ENCODE data around the gene BRD9. TPM values are rescaled to one million over a fixed set of nuclear protein-coding genes. Genes with fewer than 3 reads are reported as not detected.
"Not testable (repeated sequence)": the region's sequence is repeated elsewhere in the genome, so short reads cannot be mapped to it uniquely, and the experiment has no call there.

BRD9 gene
- total and polyA plus RNA-seq, 2 donors (not counting 3 experiments of a cell fraction or from before 2014, with no cell fraction given) = 17.6 to 67.6 TPM

DNA sequence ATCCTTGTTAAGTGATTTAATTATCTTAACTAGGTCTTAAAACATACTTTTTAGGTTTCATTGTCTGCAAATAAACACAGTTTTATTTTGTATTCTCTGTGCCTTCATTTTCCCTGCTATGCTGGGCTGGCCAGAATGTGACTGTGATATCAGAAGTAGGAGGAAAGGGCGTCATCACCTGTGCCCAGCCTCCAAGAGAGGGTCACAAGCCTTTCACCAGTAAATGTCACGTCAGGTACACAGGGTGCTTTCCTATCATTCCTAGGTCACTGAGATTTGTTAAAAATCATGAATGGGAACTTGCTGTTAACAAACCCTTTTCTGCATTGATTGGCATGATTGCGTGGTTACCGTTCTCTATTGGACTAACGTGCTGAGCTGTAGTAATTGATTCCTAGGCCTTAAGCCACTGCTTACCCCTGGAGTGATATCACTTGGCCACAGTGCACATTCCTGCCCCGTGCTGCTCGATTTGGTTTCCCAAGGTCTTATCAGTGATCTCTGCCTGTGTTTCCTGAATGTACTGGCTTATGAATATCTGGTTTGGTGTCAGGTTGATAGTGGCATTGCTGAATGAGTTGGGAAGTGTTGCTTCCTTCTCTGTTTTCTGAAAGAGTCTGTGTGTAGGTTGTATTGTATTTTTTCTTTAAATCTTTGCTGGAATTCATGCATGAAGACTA is 56.5 kb downstream of the BRD9 start:
- dilution Hi-C loops (cut with MboI; ENCODE audit: extremely low pct_ligation_motif_present, low sequenced_read_pairs); H3K27ac ChIP-seq (ENCODE audit: insufficient read depth, low read depth, low read length); H3K9me3 ChIP-seq (replicated peaks; ENCODE audit: control insufficient read depth, insufficient read depth, low read length); H3K27me3 ChIP-seq (ENCODE audit: control insufficient read depth in 2 of 2, insufficient read depth in 2 of 2, low read length in 2 of 2); H3K36me3 ChIP-seq (ENCODE audit: control insufficient read depth in 2 of 2, extremely low read depth in 1 of 2, insufficient read depth in 2 of 2, low read length in 2 of 2); H3K4me2 ChIP-seq (ENCODE audit: insufficient read depth, low read length); H4K20me1 ChIP-seq (replicated peaks; ENCODE audit: control insufficient read depth, extremely low read depth, insufficient read depth, low read length); H3K4me1 ChIP-seq (ENCODE audit: control insufficient read depth, extremely low read depth, insufficient read depth, low read length); H3K4me3 ChIP-seq (replicated peaks in 1 of 3; ENCODE audit: insufficient read depth in 1 of 3, low read depth in 1 of 3, low read length in 3 of 3); CTCF ChIA-PET; intact Hi-C loops (cut with micrococcal nuclease); H3K79me2 ChIP-seq (ENCODE audit: control insufficient read depth, insufficient read depth, low read length); H3K9me1 ChIP-seq (replicated peaks; ENCODE audit: control insufficient read depth, extremely low read depth, insufficient read depth, low read length); H2AFZ ChIP-seq (ENCODE audit: low read depth, low read length); BruUV-seq (replicated peaks); H3K9ac ChIP-seq (replicated peaks; ENCODE audit: extremely low read depth, insufficient read depth, low read length); POLR2A ChIA-PET; FAIRE-seq: not testable (repeated sequence)
- DNase-seq (ENCODE audit: low read depth, low spot score) = peak; percentile 12

DNA sequence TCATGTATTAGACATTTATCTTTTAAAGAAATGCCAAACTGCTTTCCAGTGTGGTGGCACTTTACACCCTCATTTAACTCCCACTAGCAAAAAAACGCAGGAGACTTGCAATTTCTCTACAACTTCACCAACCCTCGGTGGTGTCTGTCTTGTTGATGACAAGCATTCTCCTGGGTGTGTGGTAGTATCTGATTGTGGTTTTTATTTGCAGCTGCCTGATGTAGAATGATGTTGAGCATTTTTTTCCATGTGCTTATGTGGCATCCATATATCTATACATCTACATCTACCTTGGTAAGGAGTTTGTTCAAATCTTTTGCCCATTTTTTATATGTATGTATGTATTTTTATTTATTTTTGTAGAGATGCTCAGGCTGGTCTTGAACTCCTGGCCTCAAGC is 58.6 kb downstream of the BRD9 start:
- H3K4me1 ChIP-seq (ENCODE audit: control insufficient read depth, extremely low read depth, insufficient read depth, low read length); H3K79me2 ChIP-seq (ENCODE audit: control insufficient read depth, insufficient read depth, low read length); H2AFZ ChIP-seq (ENCODE audit: low read depth, low read length); BruUV-seq (replicated peaks); H3K9ac ChIP-seq (replicated peaks; ENCODE audit: extremely low read depth, insufficient read depth, low read length); H3K27me3 ChIP-seq (ENCODE audit: control insufficient read depth in 2 of 2, insufficient read depth in 2 of 2, low read length in 2 of 2); CTCF ChIA-PET; DNase-seq (ENCODE audit: low read depth, low spot score); dilution Hi-C loops (cut with MboI; ENCODE audit: extremely low pct_ligation_motif_present, low sequenced_read_pairs); H3K36me3 ChIP-seq (ENCODE audit: control insufficient read depth in 2 of 2, extremely low read depth in 1 of 2, insufficient read depth in 2 of 2, low read length in 2 of 2); H3K9me3 ChIP-seq (replicated peaks; ENCODE audit: control insufficient read depth, insufficient read depth, low read length); H3K27ac ChIP-seq (ENCODE audit: insufficient read depth, low read depth, low read length); H3K4me2 ChIP-seq (ENCODE audit: insufficient read depth, low read length); H3K9me1 ChIP-seq (replicated peaks; ENCODE audit: control insufficient read depth, extremely low read depth, insufficient read depth, low read length); H3K4me3 ChIP-seq (replicated peaks in 1 of 3; ENCODE audit: insufficient read depth in 1 of 3, low read depth in 1 of 3, low read length in 3 of 3); H4K20me1 ChIP-seq (replicated peaks; ENCODE audit: control insufficient read depth, extremely low read depth, insufficient read depth, low read length); intact Hi-C loops (cut with micrococcal nuclease); POLR2A ChIA-PET; FAIRE-seq: not testable (repeated sequence)

DNA sequence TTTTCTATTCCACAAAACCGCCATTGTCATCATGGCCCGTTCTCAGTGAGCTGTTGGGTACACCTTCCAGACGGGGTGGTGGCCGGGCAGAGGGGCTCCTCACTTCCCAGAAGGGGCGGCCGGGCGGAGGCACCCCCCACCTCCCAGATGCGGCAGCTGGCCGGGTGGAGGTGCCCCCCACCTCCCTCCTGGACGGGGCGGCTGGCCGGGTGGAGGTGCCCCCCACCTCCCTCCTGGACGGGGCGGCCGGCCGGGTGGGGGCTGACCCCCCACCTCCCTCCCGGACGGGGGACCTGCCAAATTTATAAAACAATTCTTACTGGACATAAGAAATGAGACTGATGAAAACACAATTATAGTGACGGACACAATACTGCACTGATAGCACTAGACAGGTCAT is 64.4 kb downstream of the BRD9 start:
- H3K27me3 ChIP-seq (ENCODE audit: control insufficient read depth in 2 of 2, insufficient read depth in 2 of 2, low read length in 2 of 2); H3K9me1 ChIP-seq (replicated peaks; ENCODE audit: control insufficient read depth, extremely low read depth, insufficient read depth, low read length); DNase-seq (ENCODE audit: low read depth, low spot score); dilution Hi-C loops (cut with MboI; ENCODE audit: extremely low pct_ligation_motif_present, low sequenced_read_pairs); H3K4me1 ChIP-seq (ENCODE audit: control insufficient read depth, extremely low read depth, insufficient read depth, low read length); H3K4me3 ChIP-seq (replicated peaks in 1 of 3; ENCODE audit: insufficient read depth in 1 of 3, low read depth in 1 of 3, low read length in 3 of 3); H4K20me1 ChIP-seq (replicated peaks; ENCODE audit: control insufficient read depth, extremely low read depth, insufficient read depth, low read length); FAIRE-seq; H3K36me3 ChIP-seq (ENCODE audit: control insufficient read depth in 2 of 2, extremely low read depth in 1 of 2, insufficient read depth in 2 of 2, low read length in 2 of 2); BruUV-seq (replicated peaks); H3K79me2 ChIP-seq (ENCODE audit: control insufficient read depth, insufficient read depth, low read length); CTCF ChIA-PET; H3K9ac ChIP-seq (replicated peaks; ENCODE audit: extremely low read depth, insufficient read depth, low read length); H2AFZ ChIP-seq (ENCODE audit: low read depth, low read length); POLR2A ChIA-PET; H3K9me3 ChIP-seq (replicated peaks; ENCODE audit: control insufficient read depth, insufficient read depth, low read length); H3K27ac ChIP-seq (ENCODE audit: insufficient read depth, low read depth, low read length); H3K4me2 ChIP-seq (ENCODE audit: insufficient read depth, low read length): not testable (repeated sequence)
- intact Hi-C loops (cut with micrococcal nuclease) = loop anchor here (5.0 kb wide), 1 partner anchor 91 kb away; no protein-coding TSS in a partner anchor

DNA sequence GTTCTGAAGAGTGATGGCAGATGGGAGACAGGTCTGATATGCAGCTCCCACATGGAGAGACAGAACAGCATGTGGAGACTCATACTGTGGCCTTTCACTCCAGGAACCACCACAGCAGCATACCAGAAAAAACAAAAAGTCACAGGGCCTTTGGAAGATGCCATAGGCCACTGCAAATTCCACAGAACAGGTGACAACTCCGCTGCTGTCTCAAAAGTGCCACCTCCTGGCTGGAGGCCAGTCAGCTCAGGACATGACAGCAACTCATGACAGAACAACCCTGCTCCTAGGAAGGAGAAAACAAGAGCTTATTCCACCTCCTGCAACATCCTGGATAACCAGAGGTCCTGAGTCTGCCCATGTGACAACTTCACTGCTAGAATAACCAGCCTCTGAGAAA is 67.1 kb downstream of the BRD9 start:
- H3K79me2 ChIP-seq (ENCODE audit: control insufficient read depth, insufficient read depth, low read length); CTCF ChIA-PET; H4K20me1 ChIP-seq (replicated peaks; ENCODE audit: control insufficient read depth, extremely low read depth, insufficient read depth, low read length); H3K4me3 ChIP-seq (replicated peaks in 1 of 3; ENCODE audit: insufficient read depth in 1 of 3, low read depth in 1 of 3, low read length in 3 of 3); H3K36me3 ChIP-seq (ENCODE audit: control insufficient read depth in 2 of 2, extremely low read depth in 1 of 2, insufficient read depth in 2 of 2, low read length in 2 of 2); DNase-seq (ENCODE audit: low read depth, low spot score); H3K4me2 ChIP-seq (ENCODE audit: insufficient read depth, low read length); H2AFZ ChIP-seq (ENCODE audit: low read depth, low read length); H3K27ac ChIP-seq (ENCODE audit: insufficient read depth, low read depth, low read length); POLR2A ChIA-PET; H3K4me1 ChIP-seq (ENCODE audit: control insufficient read depth, extremely low read depth, insufficient read depth, low read length); H3K9ac ChIP-seq (replicated peaks; ENCODE audit: extremely low read depth, insufficient read depth, low read length); H3K9me3 ChIP-seq (replicated peaks; ENCODE audit: control insufficient read depth, insufficient read depth, low read length); BruUV-seq (replicated peaks); H3K27me3 ChIP-seq (ENCODE audit: control insufficient read depth in 2 of 2, insufficient read depth in 2 of 2, low read length in 2 of 2); H3K9me1 ChIP-seq (replicated peaks; ENCODE audit: control insufficient read depth, extremely low read depth, insufficient read depth, low read length); dilution Hi-C loops (cut with MboI; ENCODE audit: extremely low pct_ligation_motif_present, low sequenced_read_pairs); FAIRE-seq: not testable (repeated sequence)
- intact Hi-C loops (cut with micrococcal nuclease) = loop anchor here (5.0 kb wide), 1 partner anchor 88 kb away; no protein-coding TSS in a partner anchor

Data from endothelial cell of umbilical vein (primary cell).